ACC112 (cell line): ENCODE measurements around the gene HOXD3.
A peak's percentile ranks its signal among the peaks of the same experiment; 100 is the strongest.

Source experiments
- H2AFZ ChIP-seq: fragments of 200-600 bp; sonication (generic); one replicate; pipeline ENCODE4 v1.6.0; 2017; ENCODE audit warnings: antibody characterized with exemption, low read length; ENCODE audit not compliant: unreplicated experiment
- H3K27ac ChIP-seq: fragments of 200-600 bp; sonication (generic); 2 replicates; pipeline ENCODE4 v1.5.1; 2014; ENCODE audit warnings: low read depth, mild to moderate bottlenecking, antibody characterized with exemption, low read length, moderate library complexity
- H3K27me3 ChIP-seq: fragments of 200-600 bp; sonication (generic); 2 replicates; pipeline ENCODE4 v1.6.1; 2014; ENCODE audit warnings: mild to moderate bottlenecking, antibody characterized with exemption, low read length, moderate library complexity, mixed read lengths; ENCODE audit not compliant: insufficient read depth
- H3K36me3 ChIP-seq: fragments of 200-600 bp; sonication (generic); 2 replicates; pipeline ENCODE4 v1.6.1; 2016; ENCODE audit warnings: mild to moderate bottlenecking, antibody characterized with exemption, low read length, moderate library complexity, mixed read lengths; ENCODE audit not compliant: insufficient read depth
- H3K4me1 ChIP-seq: fragments of 200-600 bp; sonication (generic); one replicate; pipeline ENCODE4 v1.6.1; 2016; ENCODE audit warnings: low read length, mixed read lengths; ENCODE audit not compliant: insufficient read depth, unreplicated experiment, control insufficient read depth
- H3K4me3 ChIP-seq: fragments of 200-600 bp; sonication (generic); 2 replicates; pipeline ENCODE4 v1.5.1; 2014; ENCODE audit warnings: mild to moderate bottlenecking, low read depth, low read length
- H3K79me2 ChIP-seq: fragments of 200-600 bp; sonication (generic); one replicate; pipeline ENCODE4 v1.6.0; 2016; ENCODE audit warnings: low read length; ENCODE audit not compliant: control insufficient read depth, unreplicated experiment, insufficient read depth

HOXD3 gene

DNA sequence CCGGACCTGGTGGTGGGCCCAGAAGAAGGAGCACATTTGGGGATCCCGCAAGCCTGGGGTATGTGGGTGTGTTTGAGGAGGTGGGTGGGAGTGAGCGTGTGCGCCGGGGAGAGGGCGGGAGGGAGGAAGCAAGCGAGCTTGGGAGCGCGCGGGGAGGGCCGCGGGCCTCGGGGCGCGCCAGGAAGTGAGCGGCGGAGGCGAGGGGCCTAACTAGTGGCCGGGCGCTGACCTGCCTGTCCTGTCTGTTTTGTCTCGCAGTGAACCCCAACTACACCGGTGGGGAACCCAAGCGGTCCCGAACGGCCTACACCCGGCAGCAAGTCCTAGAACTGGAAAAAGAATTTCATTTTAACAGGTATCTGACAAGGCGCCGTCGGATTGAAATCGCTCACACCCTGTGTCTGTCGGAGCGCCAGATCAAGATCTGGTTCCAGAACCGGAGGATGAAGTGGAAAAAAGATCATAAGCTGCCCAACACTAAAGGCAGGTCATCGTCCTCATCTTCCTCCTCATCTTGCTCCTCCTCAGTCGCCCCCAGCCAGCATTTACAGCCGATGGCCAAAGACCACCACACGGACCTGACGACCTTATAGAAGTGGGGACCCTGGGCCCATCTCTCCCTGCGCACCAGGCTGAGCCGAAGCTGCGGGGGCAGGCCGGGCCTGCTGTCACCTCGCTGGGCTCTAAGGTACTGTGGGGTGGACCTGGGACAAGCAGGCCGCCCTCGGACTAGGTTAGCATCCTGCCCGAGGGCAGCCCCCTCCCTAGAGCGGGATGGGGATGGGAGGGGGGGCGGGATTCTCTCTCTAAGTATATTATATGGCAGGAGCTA, 4.5 kb upstream of the HOXD3 start:
- no peak overlapping the region for H3K4me3 ChIP-seq
- H3K79me2 ChIP-seq, result no peaks in the 10 kb centered on the region
- H3K27me3 ChIP-seq, result no peaks in the 10 kb centered on the region
- no peaks in the 10 kb centered on the region for H3K4me1 ChIP-seq
- no peak overlapping the region for H3K27ac ChIP-seq
- 0 out of 2 replicates have a peak, but pooled peaks cover 3% of the 10 kb centered on the region for H3K36me3 ChIP-seq
- H2AFZ ChIP-seq, result no peak overlapping the region

DNA sequence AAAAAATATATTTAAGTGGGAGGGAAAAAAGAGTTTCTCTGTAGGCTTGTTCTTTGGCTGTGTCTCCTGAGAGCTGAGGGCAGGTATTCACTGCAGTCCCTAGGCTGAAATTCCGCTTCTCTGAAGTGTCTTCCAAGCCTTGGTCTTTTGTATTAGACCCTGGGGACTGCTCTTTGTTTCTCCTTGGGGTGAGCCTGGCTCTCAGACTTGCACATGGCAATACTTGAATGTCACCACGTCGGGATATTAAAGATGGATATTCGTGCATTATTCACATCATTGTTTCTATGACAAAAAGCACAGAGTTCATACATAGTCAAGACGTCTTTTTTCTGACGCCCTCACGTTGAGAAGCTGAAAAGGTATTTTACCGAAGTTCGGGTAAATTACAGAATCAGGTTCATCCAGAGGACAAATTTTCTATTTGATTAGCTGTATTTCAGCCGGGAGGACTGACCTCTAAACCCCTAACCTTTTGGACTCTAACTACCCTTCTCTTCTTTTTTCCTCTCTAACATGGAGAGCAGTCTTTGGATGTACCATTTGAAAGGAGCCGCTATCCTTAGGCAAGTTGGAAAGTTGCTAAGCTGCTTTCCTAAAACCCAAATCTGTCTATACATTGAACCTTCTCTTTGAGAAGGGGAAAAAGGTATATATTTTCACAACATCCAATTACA, 2.4 kb upstream of the HOXD3 start:
- H3K36me3 ChIP-seq, result 0 out of 2 replicates have a peak, but pooled peaks cover 1% of the 10 kb centered on the region
- no peaks in the 10 kb centered on the region for H3K79me2 ChIP-seq
- H3K4me1 ChIP-seq, result no peaks in the 10 kb centered on the region
- no peak overlapping the region for H3K27ac ChIP-seq
- no peak overlapping the region for H2AFZ ChIP-seq
- no peak overlapping the region for H3K4me3 ChIP-seq
- H3K27me3 ChIP-seq, result no peaks in the 10 kb centered on the region

DNA sequence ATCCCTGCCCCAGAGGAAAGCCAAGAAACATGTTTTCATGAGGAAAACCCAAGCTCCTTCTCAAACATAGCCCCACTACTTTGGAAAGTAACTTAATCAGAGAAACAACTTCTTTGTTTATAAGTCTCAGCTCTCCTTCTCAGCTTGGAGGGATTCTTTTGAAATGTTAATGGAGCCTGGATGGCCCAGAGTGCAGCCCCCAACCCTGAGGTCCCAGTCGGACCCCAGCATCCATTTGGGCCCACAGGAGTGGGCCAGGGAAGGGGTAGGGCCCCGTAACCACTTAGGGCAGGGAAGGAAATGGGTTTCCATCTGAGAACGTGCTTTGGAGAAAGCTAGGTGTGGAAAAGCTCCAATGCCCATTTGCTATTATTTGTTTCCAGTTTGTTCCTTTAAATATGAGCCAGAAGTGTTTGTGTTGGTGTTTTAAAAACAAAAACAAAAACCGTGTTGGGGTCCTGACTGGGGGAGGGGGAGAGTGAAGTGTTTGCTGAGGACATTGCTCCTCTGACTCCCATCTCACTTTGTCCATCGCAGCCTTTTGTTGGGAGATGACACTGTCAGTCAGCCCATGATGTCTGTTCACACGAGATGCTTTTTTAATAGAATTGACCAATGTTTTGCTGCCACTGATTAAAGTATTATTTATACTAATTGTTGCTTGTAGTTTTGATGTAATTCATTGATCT, 1.6 kb upstream of the HOXD3 start:
- H3K79me2 ChIP-seq, result no peaks in the 10 kb centered on the region
- H3K4me1 ChIP-seq, result no peaks in the 10 kb centered on the region
- H3K27ac ChIP-seq, result no peak overlapping the region
- no peaks in the 10 kb centered on the region for H3K36me3 ChIP-seq
- no peak overlapping the region for H2AFZ ChIP-seq
- H3K4me3 ChIP-seq, result no peak overlapping the region
- H3K27me3 ChIP-seq, result no peaks in the 10 kb centered on the region

DNA sequence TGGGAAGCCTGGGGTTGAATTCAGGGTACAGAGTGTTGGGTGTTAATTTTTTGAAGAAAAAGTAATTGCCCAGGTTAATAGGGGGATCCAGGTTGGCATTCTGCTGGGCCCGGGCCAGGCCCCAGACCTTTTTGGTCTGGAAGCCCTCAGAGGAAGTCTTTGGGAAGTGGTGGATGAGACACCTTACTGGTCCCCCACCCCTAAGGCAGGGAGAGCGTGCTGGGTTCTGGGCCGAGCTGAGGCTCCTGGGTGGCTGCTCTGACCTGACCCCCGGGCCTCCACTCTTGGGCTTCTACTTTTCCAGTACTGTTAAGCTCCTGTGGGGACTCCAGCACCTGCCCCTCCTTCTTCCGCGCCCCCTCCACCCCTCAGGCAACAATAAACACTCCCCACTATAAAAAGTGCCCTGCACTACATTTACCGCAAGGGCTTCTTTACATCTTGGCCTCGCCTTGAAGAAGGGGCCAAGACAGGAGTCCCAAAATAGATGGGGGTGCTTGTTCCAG, 753 bp upstream of the HOXD3 start:
- H3K27ac ChIP-seq, result no peak overlapping the region
- peaks cover 2% of the 10 kb centered on the region for H3K4me1 ChIP-seq
- no peaks in the 10 kb centered on the region for H3K27me3 ChIP-seq

DNA sequence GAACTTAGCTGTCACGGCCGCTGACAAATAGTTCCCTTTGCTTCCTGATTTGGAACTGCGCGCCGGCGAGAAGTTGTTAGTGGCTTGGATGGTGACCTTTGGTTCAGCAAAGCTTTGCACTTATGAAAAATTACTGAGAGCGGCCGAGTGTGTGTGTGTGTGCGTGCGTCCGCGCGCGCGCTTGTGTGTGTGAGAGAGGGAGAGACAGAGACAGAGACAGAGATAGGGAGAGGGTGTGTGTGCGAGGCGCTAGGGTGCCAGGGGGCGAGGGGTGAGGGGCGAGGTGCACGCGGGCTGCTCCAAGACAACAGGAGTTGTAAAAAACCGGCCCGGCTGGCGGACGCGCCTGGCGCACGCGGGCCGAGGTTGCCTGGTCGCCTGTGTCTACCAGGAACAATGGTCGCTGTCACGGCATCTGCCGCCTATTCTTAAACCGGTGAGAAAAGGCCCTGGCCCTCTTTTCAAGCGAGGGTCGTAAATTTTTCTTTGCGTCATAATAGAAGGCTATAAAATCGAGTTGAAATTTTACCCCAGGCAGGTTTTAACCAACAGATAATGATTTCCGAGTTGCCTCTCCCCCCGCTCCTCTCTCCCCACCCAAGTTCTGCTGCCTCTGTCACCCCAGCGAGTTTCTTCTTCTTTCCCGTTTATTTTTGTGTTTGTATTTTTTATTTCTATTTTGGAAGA, 535 bp downstream of the HOXD3 start:
- no peaks in the 10 kb centered on the region for H3K36me3 ChIP-seq
- H3K27ac ChIP-seq, result no peak overlapping the region
- peak overlapping the region; percentile 57 for H3K4me3 ChIP-seq
- H3K4me1 ChIP-seq, result peaks cover 7% of the 10 kb centered on the region
- no peaks in the 10 kb centered on the region for H3K27me3 ChIP-seq
- no peaks in the 10 kb centered on the region for H3K79me2 ChIP-seq
- no peak overlapping the region for H2AFZ ChIP-seq

More for the DNA sequence above, 753 bp upstream of the HOXD3 start:
- Histone ChIP-seq H3K36me3 (no peaks in the 10 kb centered on the region), H2AFZ (no peak overlapping the region), H3K4me3 (no peak overlapping the region), H3K79me2 (no peaks in the 10 kb centered on the region)

DNA sequence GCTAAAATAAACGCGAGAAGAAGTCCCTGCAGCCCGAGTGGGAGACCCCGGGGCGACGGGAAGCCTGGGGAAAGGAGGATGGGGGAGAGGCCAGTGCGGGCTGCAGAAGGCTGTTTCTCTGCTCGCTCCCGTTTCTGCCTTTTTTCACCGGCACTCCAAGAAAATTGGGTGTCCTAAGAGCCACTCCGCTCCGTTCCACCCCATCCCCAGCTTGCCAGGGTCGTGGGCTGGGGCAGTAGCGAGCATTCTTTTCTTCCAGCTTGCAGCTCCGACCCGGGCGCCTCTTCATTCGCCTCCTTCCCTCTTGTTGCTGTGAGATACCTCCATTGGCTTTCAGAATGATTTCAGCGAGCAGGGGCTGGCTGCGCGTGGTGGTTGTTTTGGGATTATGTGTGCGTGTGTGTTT, 1.1 kb downstream of the HOXD3 start:
- Histone ChIP-seq H3K4me3 (no peak overlapping the region), H2AFZ (no peak overlapping the region), H3K4me1 (peaks cover 7% of the 10 kb centered on the region), H3K27me3 (no peaks in the 10 kb centered on the region), H3K79me2 (no peaks in the 10 kb centered on the region), H3K36me3 (no peaks in the 10 kb centered on the region), H3K27ac (no peak overlapping the region)

DNA sequence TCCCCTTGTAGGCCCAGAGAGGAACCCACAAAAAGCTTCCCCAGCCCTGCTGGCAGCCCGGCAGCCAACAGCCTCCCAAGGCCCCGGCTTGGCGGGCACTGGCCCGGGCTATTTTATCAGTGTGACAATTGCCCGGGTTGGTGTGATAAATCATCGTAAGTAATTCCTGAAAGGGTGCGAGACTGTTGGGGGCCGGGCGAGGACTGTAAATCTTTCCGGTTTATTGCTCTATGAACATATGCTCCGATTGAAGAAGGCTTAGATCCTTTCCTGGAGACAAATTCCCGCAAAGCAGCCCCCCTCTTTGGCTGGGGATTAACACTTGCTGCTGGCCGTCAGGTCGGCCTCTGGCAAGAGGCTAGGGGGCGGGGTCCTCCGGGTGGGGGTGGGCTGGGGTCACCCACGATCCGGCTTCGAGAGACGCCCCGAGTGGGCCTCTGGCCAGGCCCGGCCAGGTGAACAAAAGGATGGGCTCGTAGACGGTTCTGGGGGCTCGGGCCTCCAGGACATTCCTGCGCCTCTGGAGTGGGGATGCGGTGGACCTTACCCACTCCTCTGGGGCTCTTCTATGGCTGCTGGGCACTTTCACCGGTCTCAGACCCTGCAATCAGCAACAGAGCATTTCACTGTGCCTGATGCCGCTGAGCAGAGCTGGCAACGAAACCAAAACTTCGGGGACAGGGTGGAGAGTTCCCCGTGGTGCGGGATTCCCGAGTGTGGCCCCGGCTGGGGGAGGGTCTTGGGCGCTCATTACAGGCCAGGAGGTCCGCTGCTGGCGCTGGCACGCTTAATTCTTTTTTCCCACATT, 2.0 kb downstream of the HOXD3 start:
- Histone ChIP-seq H2AFZ (no peak overlapping the region), H3K36me3 (no peaks in the 10 kb centered on the region), H3K27me3 (no peaks in the 10 kb centered on the region), H3K4me3 (no peak overlapping the region), H3K27ac (no peak overlapping the region), H3K79me2 (no peaks in the 10 kb centered on the region), H3K4me1 (peaks cover 7% of the 10 kb centered on the region)

DNA sequence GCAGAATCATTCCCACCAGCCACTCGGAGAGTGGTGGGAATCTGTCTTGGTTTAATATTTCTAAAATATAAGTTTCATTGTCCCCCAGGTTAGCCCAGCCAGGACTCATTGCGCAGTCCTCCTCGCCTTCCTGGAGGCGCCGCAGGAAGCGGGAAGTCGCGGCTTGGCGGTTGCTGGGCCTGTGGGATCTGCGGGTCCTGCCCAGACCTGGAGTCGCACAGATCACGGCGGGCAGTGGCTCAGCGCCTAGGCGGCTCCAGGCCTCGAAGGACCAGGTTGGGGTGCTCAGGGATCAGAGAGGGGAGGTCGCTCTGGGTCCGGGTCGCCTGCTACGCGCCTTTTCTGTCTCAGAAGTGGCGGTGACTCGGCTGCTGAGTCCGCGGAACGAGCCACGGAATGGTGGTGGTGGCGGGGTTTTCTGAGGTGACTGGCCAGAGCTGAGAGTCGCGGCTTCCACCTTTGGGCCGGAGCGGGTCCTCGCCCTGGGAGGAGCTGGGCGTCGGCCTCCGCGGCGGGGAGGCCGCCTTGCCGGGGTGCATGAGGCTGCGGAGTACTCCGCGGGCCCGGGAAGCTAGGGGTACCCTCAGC, 2.6 kb downstream of the HOXD3 start:
- Histone ChIP-seq H3K79me2 (no peaks in the 10 kb centered on the region), H3K36me3 (no peaks in the 10 kb centered on the region), H3K27ac (no peak overlapping the region), H3K4me3 (peak overlapping the region; percentile 76), H2AFZ (peak overlapping the region; percentile 54), H3K27me3 (no peaks in the 10 kb centered on the region), H3K4me1 (peaks cover 7% of the 10 kb centered on the region)

DNA sequence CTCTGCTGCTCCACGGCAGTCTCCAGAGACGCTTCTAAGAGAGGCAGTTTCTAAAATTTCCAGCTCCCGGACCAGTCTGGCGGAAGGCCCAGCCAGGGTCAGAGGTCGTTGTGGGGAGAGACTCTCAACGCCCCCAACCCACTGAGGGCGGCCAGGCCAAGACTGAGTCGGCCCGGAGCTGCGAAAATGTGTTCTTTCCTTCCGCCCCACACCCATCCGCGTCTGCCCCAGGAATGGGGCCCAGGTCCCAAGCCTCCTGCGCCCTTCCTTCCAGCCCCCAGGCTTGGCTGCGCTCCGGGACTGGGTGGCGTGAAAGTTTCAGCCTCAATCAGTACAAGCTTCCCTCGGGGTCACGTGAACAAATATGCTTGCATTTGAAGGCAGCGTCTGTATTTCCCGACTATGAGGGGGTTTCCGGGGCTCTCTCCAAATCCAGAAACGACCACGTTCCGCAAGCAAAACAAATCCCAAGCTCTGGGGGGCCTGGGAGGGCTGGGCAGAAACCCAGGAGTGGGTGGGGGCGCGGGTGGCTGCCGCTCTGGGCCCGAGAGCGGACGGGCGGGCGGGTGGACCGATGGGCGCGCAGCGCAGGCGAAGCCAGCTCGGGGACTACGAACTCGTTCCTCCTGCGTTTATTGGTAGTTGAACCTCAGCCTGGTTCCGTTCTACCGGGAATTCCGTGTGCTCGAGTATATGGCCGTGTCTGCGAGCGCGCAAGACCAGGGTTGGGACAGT, 3.3 kb downstream of the HOXD3 start:
- no peaks in the 10 kb centered on the region for H3K79me2 ChIP-seq
- H3K36me3 ChIP-seq, result no peaks in the 10 kb centered on the region
- H3K27ac ChIP-seq, result no peak overlapping the region
- peaks cover 7% of the 10 kb centered on the region for H3K4me1 ChIP-seq
- H3K4me3 ChIP-seq, result peak overlapping the region; percentile 76
- H2AFZ ChIP-seq, result peak overlapping the region; percentile 54
- no peaks in the 10 kb centered on the region for H3K27me3 ChIP-seq
